Measurements from ENCODE around the gene SSPN.

GRCh38 chr12:26153421-26154154, 41.8 kb upstream of the SSPN start:
- TF ChIP-seq ELF4 (IDR thresholded peaks at IDR 0.05) (no peak), BHLHE40 (IDR thresholded peaks at IDR 0.05; ENCODE audit: borderline replicate concordance) (no peak), L3MBTL2 (conservative IDR thresholded peaks at IDR 0.05) (no peak), SP1 (IDR thresholded peaks at IDR 0.05) (no peak), ZNF384 (IDR thresholded peaks at IDR 0.05) (no peak), FOXK2 (IDR thresholded peaks at IDR 0.05) (no peak), PKNOX1 (IDR thresholded peaks at IDR 0.05) (no peak)

All from HEK293T (cell line).